Mucosa of descending colon (tissue), 3 donors: ENCODE measurements around the gene CDC42SE2. TPM values are rescaled to one million over a fixed set of nuclear protein-coding genes. Genes with fewer than 3 reads are reported as not detected.

Experiments
- ATAC-seq: fragments of 200-7000 bp; cut with Tn5 transposase; one replicate; pipeline ENCODE4 v1.9.1; 2020; ENCODE audit warnings: mild to moderate bottlenecking, moderate library complexity
- DNase-seq, 3 donors: peaks; one replicate each; pipeline ENCODE4 v3.0.0-alpha.2; 2020
- H3K36me3 ChIP-seq: fragments of 200-600 bp; one replicate; pipeline ENCODE4 v1.8.0; 2021; ENCODE audit warnings: low read depth, mild to moderate bottlenecking
- H3K4me1 ChIP-seq: fragments of 200-600 bp; one replicate; pipeline ENCODE4 v1.8.0; 2021; ENCODE audit warnings: low read depth, mild to moderate bottlenecking
- H3K4me3 ChIP-seq: fragments of 200-600 bp; one replicate; pipeline ENCODE4 v1.8.0; 2021; ENCODE audit warnings: mild to moderate bottlenecking
- H3K9me3 ChIP-seq: fragments of 200-600 bp; one replicate; pipeline ENCODE4 v1.8.0; 2021; ENCODE audit warnings: mild to moderate bottlenecking
- intact Hi-C, 2 donors: fragments of 100-400 bp; cut with DNase I in 1 of 2; cut with micrococcal nuclease in 1 of 2; formaldehyde crosslinking; loops; one replicate each; pipeline versions ENCODE4 v1.11.0 to v1.11.1; 2022; cut with DNase I, micrococcal nuclease
- total RNA-seq, 3 donors: library from RNA; stranded (reverse); fragmentation: NEBNext Ultra II Directional in 2 of 3; extraction: Animal tissue kit (Norgen Biotek cat#: 25700) in 2 of 3; gene quantifications; one replicate each; pipeline versions ENCODE4 v1.2.1 to v1.2.4, GENCODE V29; 2021 to 2023
- TF ChIP-seq, protein P1 (sequence below): fragments of 200-600 bp; IDR thresholded peaks from one replicate; pipeline ENCODE4 v1.8.0; 2022; ENCODE audit warnings: antibody characterized with exemption, mild to moderate bottlenecking
- donor health status: DM: no; HTN: no; CAD: no; lungs with moderate emphysema.
- donor health status: DM: no; HTN: no; CAD: no.
- donor health status: DM: no; HTN: yes; CAD: no.

CDC42SE2 gene
- total RNA-seq, 3 donors from 2014 or later = 60.5 to 116 (median 101) TPM

- H3K9me3 ChIP-seq = no peaks in the 10 kb centered on the region
- ATAC-seq = no peak
- TF ChIP-seq, protein P1, sequence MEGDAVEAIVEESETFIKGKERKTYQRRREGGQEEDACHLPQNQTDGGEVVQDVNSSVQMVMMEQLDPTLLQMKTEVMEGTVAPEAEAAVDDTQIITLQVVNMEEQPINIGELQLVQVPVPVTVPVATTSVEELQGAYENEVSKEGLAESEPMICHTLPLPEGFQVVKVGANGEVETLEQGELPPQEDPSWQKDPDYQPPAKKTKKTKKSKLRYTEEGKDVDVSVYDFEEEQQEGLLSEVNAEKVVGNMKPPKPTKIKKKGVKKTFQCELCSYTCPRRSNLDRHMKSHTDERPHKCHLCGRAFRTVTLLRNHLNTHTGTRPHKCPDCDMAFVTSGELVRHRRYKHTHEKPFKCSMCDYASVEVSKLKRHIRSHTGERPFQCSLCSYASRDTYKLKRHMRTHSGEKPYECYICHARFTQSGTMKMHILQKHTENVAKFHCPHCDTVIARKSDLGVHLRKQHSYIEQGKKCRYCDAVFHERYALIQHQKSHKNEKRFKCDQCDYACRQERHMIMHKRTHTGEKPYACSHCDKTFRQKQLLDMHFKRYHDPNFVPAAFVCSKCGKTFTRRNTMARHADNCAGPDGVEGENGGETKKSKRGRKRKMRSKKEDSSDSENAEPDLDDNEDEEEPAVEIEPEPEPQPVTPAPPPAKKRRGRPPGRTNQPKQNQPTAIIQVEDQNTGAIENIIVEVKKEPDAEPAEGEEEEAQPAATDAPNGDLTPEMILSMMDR = no peak
- intact Hi-C loops = no loop called here
- no peaks in the 10 kb centered on the region for H3K36me3 ChIP-seq
- DNase-seq = no peak
- no peak overlapping the region for H3K4me3 ChIP-seq
- H3K4me1 ChIP-seq = peaks cover 9% of the 10 kb centered on the region
These were observed 34.0 kb downstream of the CDC42SE2 start for GRCh38 chr5:131297886-131298285.

GRCh38 chr5:131299465-131299864 lies 35.6 kb downstream of the CDC42SE2 start:
- Histone ChIP-seq H3K4me1 (peaks cover 9% of the 10 kb centered on the region), H3K36me3 (no peaks in the 10 kb centered on the region), H3K9me3 (no peaks in the 10 kb centered on the region), H3K4me3 (no peak overlapping the region)
- TF ChIP-seq, protein P1 = no peak
- ATAC-seq (no peak), DNase-seq (no peak)
- intact Hi-C loops = no loop called here

DNA sequence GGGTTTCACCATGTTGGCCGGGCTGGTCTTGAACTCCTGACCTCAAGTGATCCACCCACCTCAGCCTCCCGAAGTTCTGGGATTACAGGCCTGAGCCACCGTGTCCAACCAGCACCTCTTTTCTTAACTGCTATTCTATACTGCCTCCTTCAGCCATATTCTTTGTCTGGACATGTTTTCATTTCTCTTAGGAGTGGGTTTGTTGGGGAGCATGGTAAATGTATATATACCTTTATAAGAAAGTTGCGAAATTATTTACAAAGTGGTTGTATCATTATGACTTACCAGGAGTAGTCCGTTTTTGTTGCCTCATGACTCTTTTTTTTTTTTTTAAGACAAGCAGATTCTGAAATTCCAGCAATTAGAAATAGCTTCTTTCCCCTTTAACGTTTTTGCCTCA lies 38.7 kb downstream of the CDC42SE2 start:
- Histone ChIP-seq H3K36me3 (no peaks in the 10 kb centered on the region), H3K4me1 (peaks cover 9% of the 10 kb centered on the region), H3K9me3 (no peaks in the 10 kb centered on the region), H3K4me3 (no peak overlapping the region)
- TF ChIP-seq, protein P1 = no peak
- no peak for ATAC-seq
- DNase-seq = no peak
- intact Hi-C loops = no loop called here

DNA sequence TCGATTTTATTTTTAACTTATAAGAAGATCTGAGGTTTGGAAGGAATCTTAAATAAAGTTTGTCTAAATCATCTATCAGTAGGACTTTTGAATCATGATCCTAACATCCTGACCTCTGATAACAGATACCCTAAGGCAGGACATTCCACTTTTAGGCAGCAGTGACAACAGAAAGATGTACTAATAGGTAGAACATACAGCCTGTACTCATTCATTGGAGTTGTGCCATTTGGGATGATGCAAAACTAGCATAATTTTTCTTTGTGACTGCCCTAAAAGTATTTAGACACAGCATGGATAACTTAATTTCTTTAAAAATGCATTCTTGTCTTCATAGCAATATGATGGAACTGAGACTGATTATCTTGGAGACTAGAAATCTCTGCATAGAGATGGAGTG lies 39.7 kb downstream of the CDC42SE2 start:
- TF ChIP-seq, protein P1 = no peak
- peaks cover 9% of the 10 kb centered on the region for H3K4me1 ChIP-seq

GRCh38 chr5:131304414-131304813 lies 40.6 kb downstream of the CDC42SE2 start:
- TF ChIP-seq, protein P1 = no peak
- peaks cover 9% of the 10 kb centered on the region for H3K4me1 ChIP-seq
- H3K9me3 ChIP-seq = no peaks in the 10 kb centered on the region
- H3K4me3 ChIP-seq = no peak overlapping the region
- H3K36me3 ChIP-seq = no peaks in the 10 kb centered on the region
- intact Hi-C loops = no loop called here
- ATAC-seq = no peak
- no peak for DNase-seq

More for the DNA sequence above, 39.7 kb downstream of the CDC42SE2 start:
- intact Hi-C loops = no loop called here
- Histone ChIP-seq H3K4me3 (no peak overlapping the region), H3K36me3 (no peaks in the 10 kb centered on the region), H3K9me3 (no peaks in the 10 kb centered on the region)
- ATAC-seq = no peak
- no peak for DNase-seq

DNA sequence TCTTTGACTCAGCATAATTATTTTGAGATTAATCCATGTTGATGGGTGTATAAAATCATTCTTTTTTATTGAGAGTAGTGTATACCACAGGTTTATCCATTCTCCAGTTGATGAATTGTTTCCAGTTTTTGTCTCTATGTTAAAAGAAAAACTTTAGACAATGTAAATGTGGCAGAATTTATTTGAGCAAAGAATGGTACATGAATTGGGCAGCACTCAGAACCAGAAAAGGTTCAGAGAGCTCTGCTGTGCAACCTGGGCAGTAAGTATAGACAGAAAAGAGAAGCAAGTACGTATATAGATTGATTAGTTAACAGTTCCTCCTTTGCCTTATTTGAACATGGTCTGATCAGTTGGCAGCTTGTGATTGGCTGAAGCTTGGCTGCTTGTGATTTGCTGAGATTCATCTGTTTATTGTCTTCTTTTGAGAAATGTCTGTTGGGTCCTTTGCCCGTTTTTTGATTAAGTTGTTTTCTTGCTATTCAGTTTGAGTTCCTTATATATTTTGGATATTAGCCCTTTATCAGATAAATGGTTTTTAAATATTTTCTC lies 41.4 kb downstream of the CDC42SE2 start:
- H3K4me1 ChIP-seq = peaks cover 9% of the 10 kb centered on the region
- H3K4me3 ChIP-seq = no peak overlapping the region
- TF ChIP-seq, protein P1 = no peak
- DNase-seq (no peak), ATAC-seq (no peak)
- no peaks in the 10 kb centered on the region for H3K36me3 ChIP-seq
- H3K9me3 ChIP-seq = no peaks in the 10 kb centered on the region
- intact Hi-C loops = no loop called here
